ENCODE results near the gene PTCD3. TPM values are rescaled to one million over a fixed set of nuclear protein-coding genes. Genes with fewer than 3 reads are reported as not detected.
A peak's percentile ranks its signal among the peaks of the same experiment; 100 is the strongest.

PTCD3 gene
- total and polyA plus RNA-seq, 12 donors, result 34.8 to 332 (median 112) TPM

- Histone ChIP-seq H3K9me3 (replicated peaks in 1 of 3) (no peaks in the 10 kb centered on the region), H3K4me1 (replicated peaks in 1 of 2) (peaks cover 12 to 26% of the 10 kb centered on the region in 2 donors), H3K27me3 (no peaks in the 10 kb centered on the region), H3K4me3 (no peak overlapping the region), H3K27ac (no peak overlapping the region), H3K36me3 (replicated peaks in 1 of 2) (peaks cover 3 to 32% of the 10 kb centered on the region in 2 donors)
- WGBS, 4 donors, result 90 to 96% (median 95%) methylated on average over 2 of the region's 2 CpGs
- intact Hi-C loops (cut with DNase I), result no loop called here
- no peak for DNase-seq
- no peak for TF ChIP-seq CTCF (IDR thresholded peaks at IDR 0.05)
- no peak for TF ChIP-seq POLR2A (IDR thresholded peaks at IDR 0.05)
Measured at GRCh38 chr2:86064006-86064405, 42.0 kb upstream of the PTCD3 start.

GRCh38 chr2:86065512-86065911 lies 40.5 kb upstream of the PTCD3 start:
- H3K9me3 ChIP-seq (replicated peaks in 1 of 3), result no peaks in the 10 kb centered on the region
- peak overlapping the region in 1 of 5 donors; percentile 3 for H3K27ac ChIP-seq
- H3K27me3 ChIP-seq, result no peaks in the 10 kb centered on the region

GRCh38 chr2:86066007-86066578 lies 39.9 kb upstream of the PTCD3 start:
- no peak overlapping the region for H3K27ac ChIP-seq
- intact Hi-C loops (cut with DNase I), result no loop called here
- H3K9me3 ChIP-seq (replicated peaks in 1 of 3), result no peaks in the 10 kb centered on the region
- peaks cover 3 to 44% of the 10 kb centered on the region in 2 donors for H3K36me3 ChIP-seq (replicated peaks in 1 of 2)
- H3K4me3 ChIP-seq, result no peak overlapping the region
- no peak for TF ChIP-seq CTCF (IDR thresholded peaks at IDR 0.05)
- no peak for TF ChIP-seq POLR2A (IDR thresholded peaks at IDR 0.05)
- H3K27me3 ChIP-seq, result no peaks in the 10 kb centered on the region
- peak in 2 of 7 donors; percentile 12 to 15 for DNase-seq
- peaks cover 12 to 27% of the 10 kb centered on the region in 2 donors for H3K4me1 ChIP-seq (replicated peaks in 1 of 2)
- 87 to 95% (median 93%) methylated on average over 7 of the region's 7 CpGs for WGBS, 4 donors

More at GRCh38 chr2:86065512-86065911, 40.5 kb upstream of the PTCD3 start:
- peak in 2 of 7 donors; percentile 10 to 29 for DNase-seq
- WGBS, 4 donors, result 64 to 72% (median 66%) methylated on average over 5 of the region's 5 CpGs
- Histone ChIP-seq H3K36me3 (replicated peaks in 1 of 2) (peaks cover 3 to 44% of the 10 kb centered on the region in 2 donors), H3K4me1 (replicated peaks in 1 of 2) (peaks cover 12 to 27% of the 10 kb centered on the region in 2 donors), H3K4me3 (no peak overlapping the region)
- TF ChIP-seq POLR2A (IDR thresholded peaks at IDR 0.05) (no peak), CTCF (IDR thresholded peaks at IDR 0.05) (no peak)
- intact Hi-C loops (cut with DNase I), result no loop called here

GRCh38 chr2:86066915-86067314 lies 39.1 kb upstream of the PTCD3 start:
- Histone ChIP-seq H3K27ac (no peak overlapping the region), H3K4me3 (no peak overlapping the region), H3K36me3 (replicated peaks in 1 of 2) (peaks cover 3 to 44% of the 10 kb centered on the region in 2 donors), H3K9me3 (replicated peaks in 1 of 3) (no peaks in the 10 kb centered on the region), H3K4me1 (replicated peaks in 1 of 2) (peaks cover 13 to 24% of the 10 kb centered on the region in 2 donors), H3K27me3 (no peaks in the 10 kb centered on the region)
- DNase-seq, result no peak
- intact Hi-C loops (cut with DNase I), result no loop called here
- TF ChIP-seq CTCF (IDR thresholded peaks at IDR 0.05) (no peak), POLR2A (IDR thresholded peaks at IDR 0.05) (no peak)
